GM23338 (cell line): Measurements from ENCODE around the gene NEK11.

Experiments
- CTCF ChIP-seq, 2 experiments: fragments of 200-600 bp in 1 of 2; sonication (generic) in 1 of 2; conservative IDR thresholded peaks; 2 replicates each; pipeline versions ENCODE4 v1.5.1 to v1.6.1; 2016 to 2017; ENCODE audit warnings: antibody characterized with exemption in 2 of 2, low read depth in 2 of 2, mild to moderate bottlenecking in 2 of 2, moderate library complexity in 1 of 2
- EZH2phosphoT487 ChIP-seq: fragments of 200-600 bp; sonication (generic); IDR thresholded peaks from one replicate; pipeline ENCODE4 v1.8.1; 2018; ENCODE audit warnings: antibody characterized with exemption; ENCODE audit not compliant: unreplicated experiment
- JUNB ChIP-seq: IDR thresholded peaks from one replicate; pipeline ENCODE4 v1.6.1; 2016; ENCODE audit warnings: antibody characterized with exemption; ENCODE audit not compliant: unreplicated experiment
- POLR2AphosphoS5 ChIP-seq: IDR thresholded peaks from 2 replicates; pipeline ENCODE4 v1.6.1; 2016; ENCODE audit warnings: antibody characterized with exemption, low read depth

- TF ChIP-seq EZH2phosphoT487 = no peak
- no peak for TF ChIP-seq CTCF (conservative IDR thresholded peaks at IDR 0.05; ENCODE audit: low read depth in 2 of 2)
- no peak for TF ChIP-seq POLR2AphosphoS5
- TF ChIP-seq JUNB = no peak
These were observed 5.0 kb downstream of the NEK11 start for GRCh38 chr3:131031660-131032059.
